OCI-LY3 (cell line): ENCODE data around the gene HARS2.

Experiments
- H2AFZ ChIP-seq: fragments of 200-600, 300-600 bp; shearing (Covaris generic); 2 replicates; pipeline ENCODE4 v1.6.0; 2014; ENCODE audit warnings: antibody characterized with exemption, low read depth, low read length
- H3K27ac ChIP-seq: fragments of 200-600, 300-600 bp; sonication (generic); 2 replicates; pipeline ENCODE4 v1.5.1; 2014; ENCODE audit warnings: mild to moderate bottlenecking, low read length, moderate library complexity, mixed read lengths
- H3K27me3 ChIP-seq: fragments of 200-600, 300-600 bp; sonication (generic); 2 replicates; pipeline ENCODE4 v1.6.1; 2014; ENCODE audit warnings: low read depth, low read length, mixed read lengths
- H3K36me3 ChIP-seq: fragments of 200-600, 300-600 bp; sonication (generic); replicated peaks from 2 replicates; pipeline ENCODE3; 2014; ENCODE audit warnings: low read depth, low read length, mixed read lengths
- H3K4me1 ChIP-seq: fragments of 300-600, 200-600 bp; sonication (generic); 2 replicates; pipeline ENCODE4 v1.6.1; 2014; ENCODE audit warnings: low read length, mixed read lengths
- H3K4me2 ChIP-seq: fragments of 200-600, 300-600 bp; sonication (generic); 2 replicates; pipeline ENCODE4 v1.6.1; 2014; ENCODE audit warnings: low read length, mixed read lengths
- H3K4me3 ChIP-seq: fragments of 300-600, 200-600 bp; sonication (generic); 2 replicates; pipeline ENCODE4 v1.5.1; 2014; ENCODE audit warnings: antibody characterized with exemption, mild to moderate bottlenecking, low read length, moderate library complexity
- H3K79me2 ChIP-seq: fragments of 300-600, 200-600 bp; shearing (Covaris generic); 2 replicates; pipeline ENCODE4 v1.6.1; 2014; ENCODE audit warnings: mild to moderate bottlenecking, low read length, mixed read lengths
- H3K9ac ChIP-seq: fragments of 300-600, 200-600 bp; shearing (Covaris generic); 2 replicates; pipeline ENCODE4 v1.6.0; 2014; ENCODE audit warnings: mild to moderate bottlenecking, low read length, moderate library complexity
- H3K9me3 ChIP-seq: fragments of 200-600, 300-600 bp; shearing (Covaris generic); 2 replicates; pipeline ENCODE4 v1.6.1; 2014; ENCODE audit warnings: low read length, mixed read lengths; ENCODE audit not compliant: insufficient read depth
- H4K20me1 ChIP-seq: fragments of 200-600, 300-600 bp; sonication (generic); 2 replicates; pipeline ENCODE4 v1.6.1; 2016; ENCODE audit warnings: low read length, mixed read lengths; ENCODE audit not compliant: insufficient read depth
- EZH2phosphoT487 ChIP-seq: fragments of 200-600 bp; shearing (Covaris generic); IDR thresholded peaks from 2 replicates; pipeline ENCODE4 v1.6.1; 2018; ENCODE audit warnings: antibody characterized with exemption, mixed run types, low read depth
- TF ChIP-seq, protein P1 (sequence below): fragments of 200-600, 300-600 bp; sonication (generic); IDR thresholded peaks from 2 replicates; pipeline ENCODE4 v1.5.1; 2014; ENCODE audit warnings: antibody characterized with exemption, low read length, low read depth

The HARS2 gene

DNA sequence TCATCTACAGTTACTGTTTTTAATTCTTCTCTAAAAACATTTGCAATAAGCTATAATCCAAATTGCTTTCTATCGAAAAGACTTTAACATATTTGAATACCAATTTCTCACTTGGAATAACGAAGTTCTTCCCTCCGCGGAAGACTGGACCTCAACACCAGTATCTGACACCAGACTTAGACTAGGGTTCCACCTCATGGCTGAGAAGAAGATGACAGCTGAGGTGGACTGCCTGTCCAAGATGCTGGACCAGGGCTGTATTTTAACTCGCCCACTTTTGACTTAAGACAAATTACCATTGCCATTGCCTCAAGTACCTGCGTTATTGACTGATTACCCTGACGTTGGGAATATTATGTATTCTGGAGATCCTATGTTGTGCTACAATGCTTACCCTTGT is 43.1 kb downstream of the HARS2 start:
- Histone ChIP-seq H3K4me2 (no peak overlapping the region), H3K9ac (no peak overlapping the region), H3K79me2 (no peaks in the 10 kb centered on the region), H3K36me3 (no peaks in the 10 kb centered on the region), H3K4me3 (no peak overlapping the region), H3K9me3 (no peaks in the 10 kb centered on the region), H3K27me3 (no peaks in the 10 kb centered on the region), H4K20me1 (no peaks in the 10 kb centered on the region), H3K4me1 (no peaks in the 10 kb centered on the region), H3K27ac (no peak overlapping the region), H2AFZ (no peak overlapping the region)
- no peak for TF ChIP-seq EZH2phosphoT487
- TF ChIP-seq, protein P1, sequence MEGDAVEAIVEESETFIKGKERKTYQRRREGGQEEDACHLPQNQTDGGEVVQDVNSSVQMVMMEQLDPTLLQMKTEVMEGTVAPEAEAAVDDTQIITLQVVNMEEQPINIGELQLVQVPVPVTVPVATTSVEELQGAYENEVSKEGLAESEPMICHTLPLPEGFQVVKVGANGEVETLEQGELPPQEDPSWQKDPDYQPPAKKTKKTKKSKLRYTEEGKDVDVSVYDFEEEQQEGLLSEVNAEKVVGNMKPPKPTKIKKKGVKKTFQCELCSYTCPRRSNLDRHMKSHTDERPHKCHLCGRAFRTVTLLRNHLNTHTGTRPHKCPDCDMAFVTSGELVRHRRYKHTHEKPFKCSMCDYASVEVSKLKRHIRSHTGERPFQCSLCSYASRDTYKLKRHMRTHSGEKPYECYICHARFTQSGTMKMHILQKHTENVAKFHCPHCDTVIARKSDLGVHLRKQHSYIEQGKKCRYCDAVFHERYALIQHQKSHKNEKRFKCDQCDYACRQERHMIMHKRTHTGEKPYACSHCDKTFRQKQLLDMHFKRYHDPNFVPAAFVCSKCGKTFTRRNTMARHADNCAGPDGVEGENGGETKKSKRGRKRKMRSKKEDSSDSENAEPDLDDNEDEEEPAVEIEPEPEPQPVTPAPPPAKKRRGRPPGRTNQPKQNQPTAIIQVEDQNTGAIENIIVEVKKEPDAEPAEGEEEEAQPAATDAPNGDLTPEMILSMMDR: no peak

DNA sequence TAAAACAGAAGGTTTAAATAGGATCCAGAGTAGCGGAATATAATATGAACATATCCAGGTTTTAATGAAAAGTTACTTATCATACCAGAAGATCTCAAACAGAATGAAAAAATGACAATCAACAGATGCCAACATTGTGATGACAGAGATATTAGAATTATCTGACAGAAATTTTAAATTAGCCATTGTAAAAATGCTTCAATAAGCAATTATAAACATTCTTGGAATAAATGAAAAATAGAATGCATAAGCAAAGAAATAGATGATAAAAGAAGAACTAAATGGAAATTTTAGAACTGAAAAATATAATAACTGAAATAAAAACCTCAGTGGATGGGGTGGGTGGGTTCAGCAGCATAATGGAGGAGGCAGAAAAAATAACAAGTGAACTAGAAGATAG is 46.2 kb downstream of the HARS2 start:
- H3K27ac ChIP-seq: no peak overlapping the region
- no peaks in the 10 kb centered on the region for H3K79me2 ChIP-seq
- H4K20me1 ChIP-seq: no peaks in the 10 kb centered on the region
- no peaks in the 10 kb centered on the region for H3K4me1 ChIP-seq
- no peaks in the 10 kb centered on the region for H3K9me3 ChIP-seq
- H3K9ac ChIP-seq: no peak overlapping the region
- TF ChIP-seq EZH2phosphoT487: no peak
- TF ChIP-seq, protein P1: no peak
- H3K4me3 ChIP-seq: no peak overlapping the region
- no peak overlapping the region for H3K4me2 ChIP-seq
- no peak overlapping the region for H2AFZ ChIP-seq
- no peaks in the 10 kb centered on the region for H3K36me3 ChIP-seq
- no peaks in the 10 kb centered on the region for H3K27me3 ChIP-seq

DNA sequence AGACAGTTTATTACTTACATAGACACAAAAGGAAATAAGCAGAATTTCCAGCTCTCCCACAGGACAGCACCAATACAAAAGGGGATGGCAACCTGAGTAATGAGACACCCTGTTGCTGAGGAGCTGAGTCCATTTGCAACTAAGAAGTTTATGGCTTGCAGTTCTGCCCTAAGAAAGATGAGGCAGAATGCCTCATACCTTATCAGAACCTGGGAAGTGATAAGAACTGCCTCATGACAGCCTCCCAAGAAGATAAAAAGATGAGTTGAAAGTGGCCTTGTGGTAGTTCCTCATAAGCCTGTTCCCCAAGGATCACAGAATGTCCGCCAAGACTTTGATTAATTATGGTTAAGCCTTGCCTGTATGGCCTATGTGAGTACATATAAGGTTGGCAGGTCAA is 50.7 kb downstream of the HARS2 start:
- no peak for TF ChIP-seq EZH2phosphoT487
- TF ChIP-seq, protein P1: no peak
- no peaks in the 10 kb centered on the region for H4K20me1 ChIP-seq
- no peaks in the 10 kb centered on the region for H3K4me1 ChIP-seq
- H3K9me3 ChIP-seq: no peaks in the 10 kb centered on the region
- H3K4me2 ChIP-seq: no peak overlapping the region
- H3K79me2 ChIP-seq: no peaks in the 10 kb centered on the region
- H3K4me3 ChIP-seq: no peak overlapping the region
- no peaks in the 10 kb centered on the region for H3K27me3 ChIP-seq
- no peaks in the 10 kb centered on the region for H3K36me3 ChIP-seq
- no peak overlapping the region for H3K9ac ChIP-seq
- no peak overlapping the region for H2AFZ ChIP-seq
- no peak overlapping the region for H3K27ac ChIP-seq
